Activated CD4-positive, CD25-positive, alpha-beta regulatory T cell treated with anti-CD3 and anti-CD28 coated beads, Interleukin-2, amount 50 U/mL, for 24 hours (primary cell): ENCODE results near the gene NDRG2.
"Not testable (repeated sequence)": the region's sequence is repeated elsewhere in the genome, so short reads cannot be mapped to it uniquely, and the experiment has no call there.

Experiments used
- ATAC-seq, 2 donors: fragments of 150-1000 bp; cut with Tn5 transposase; one replicate each; pipeline ENCODE4 v1.10.0; 2021; ENCODE audit warnings: mild to moderate bottlenecking in 1 of 2, moderate library complexity in 1 of 2

NDRG2 gene

DNA sequence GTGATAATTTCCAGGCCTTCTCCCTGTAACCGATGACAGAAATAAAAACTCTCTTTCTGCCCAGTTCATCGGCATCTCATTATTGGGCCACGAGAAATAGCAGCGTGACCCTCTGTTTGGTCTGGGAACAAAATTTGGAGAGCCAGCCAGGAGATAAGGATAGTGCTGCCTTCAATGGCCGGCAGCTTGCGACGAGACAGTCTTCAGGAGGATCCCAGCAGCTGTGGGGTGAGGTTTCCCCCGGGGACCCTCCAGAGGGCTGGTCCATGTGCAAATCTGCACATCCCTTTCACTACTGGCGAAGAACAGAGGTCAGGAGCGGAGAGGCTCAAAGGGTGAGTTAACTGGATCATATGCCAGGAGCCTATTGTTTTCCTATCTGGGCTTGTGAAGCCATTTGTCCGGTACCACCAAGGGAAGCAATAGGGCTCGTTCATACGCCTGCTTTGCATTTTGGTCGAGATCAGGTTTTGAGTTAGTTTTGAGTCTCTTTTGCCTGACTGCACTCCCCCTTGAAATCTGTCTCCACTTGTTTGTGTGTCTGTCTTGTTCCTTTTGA is 21.0 kb downstream of the NDRG2 start:
- ATAC-seq = no peak

DNA sequence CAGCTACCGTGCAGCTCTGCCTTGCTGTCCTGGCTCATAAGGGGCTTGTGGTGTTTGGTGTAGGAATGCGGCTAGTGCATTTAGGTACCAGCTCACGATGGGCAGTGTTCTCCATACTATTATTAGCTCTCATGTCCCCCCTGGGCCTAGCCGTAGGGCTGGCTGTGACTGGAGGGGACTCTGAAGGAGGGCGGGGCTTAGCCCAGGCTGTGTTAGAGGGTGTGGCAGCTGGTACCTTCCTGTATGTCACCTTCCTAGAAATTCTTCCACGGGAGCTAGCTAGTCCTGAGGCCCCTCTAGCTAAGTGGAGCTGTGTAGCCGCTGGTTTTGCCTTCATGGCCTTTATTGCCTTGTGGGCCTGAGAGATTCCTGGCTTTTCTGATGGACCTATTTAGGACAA is 23.6 kb downstream of the NDRG2 start:
- ATAC-seq = no peak

DNA sequence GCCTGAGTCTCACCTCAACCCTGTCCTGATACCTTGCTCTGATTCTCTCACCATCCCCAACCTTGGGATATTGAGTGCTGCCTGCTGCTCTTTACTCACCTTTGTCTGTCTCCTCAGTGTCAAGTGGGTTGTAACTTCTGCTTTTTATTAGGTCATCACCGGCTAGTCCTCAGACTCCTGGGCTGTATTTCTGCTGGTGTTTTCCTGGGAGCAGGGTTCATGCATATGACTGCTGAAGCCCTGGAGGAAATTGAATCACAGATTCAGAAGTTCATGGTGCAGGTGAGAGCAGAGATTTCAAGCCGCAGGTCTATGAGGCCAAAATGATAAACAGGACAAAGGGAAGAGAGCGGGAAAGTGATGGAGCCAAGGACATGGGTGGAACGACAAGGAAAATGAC is 25.3 kb downstream of the NDRG2 start:
- no peak for ATAC-seq

DNA sequence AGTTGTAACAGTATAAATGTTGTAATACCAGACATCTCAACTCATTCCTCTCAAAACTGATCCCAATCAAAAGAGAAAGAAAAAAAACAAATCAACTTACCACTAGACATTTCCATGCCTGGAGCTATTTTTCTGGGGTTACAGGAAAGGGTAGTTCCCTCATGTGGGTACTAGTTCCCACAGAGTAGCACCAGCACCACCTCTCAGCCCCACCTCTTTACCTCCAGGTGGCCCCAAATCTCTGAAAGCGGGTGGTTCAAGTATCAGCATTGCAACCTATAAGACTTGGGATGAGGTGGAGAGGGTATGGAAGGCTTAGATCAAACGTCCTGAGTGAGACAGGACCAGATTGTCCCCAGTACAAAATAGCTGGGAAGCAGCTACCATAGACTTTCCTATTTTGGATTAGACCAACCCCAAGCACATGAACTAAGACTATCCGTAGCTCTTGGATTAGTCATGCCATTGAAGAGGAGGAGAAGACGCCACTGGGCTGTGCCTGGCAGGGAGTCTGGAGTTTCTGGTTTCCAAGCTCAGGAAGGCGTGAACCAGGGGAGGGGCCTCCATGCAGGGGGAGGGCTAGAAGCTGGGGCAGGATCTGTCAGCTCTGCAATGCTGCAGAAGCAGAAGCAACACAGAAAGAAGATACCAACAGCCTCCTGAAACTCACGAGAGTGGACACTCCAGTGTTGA is 26.0 kb downstream of the NDRG2 start, which contains the start of gene SLC39A2:
Gene SLC39A2, plus strand, starts transcription at position 620 of the 693 bp plus-strand sequence. CDS start 154 bp downstream, outside the sequence.
- ATAC-seq = no peak

DNA sequence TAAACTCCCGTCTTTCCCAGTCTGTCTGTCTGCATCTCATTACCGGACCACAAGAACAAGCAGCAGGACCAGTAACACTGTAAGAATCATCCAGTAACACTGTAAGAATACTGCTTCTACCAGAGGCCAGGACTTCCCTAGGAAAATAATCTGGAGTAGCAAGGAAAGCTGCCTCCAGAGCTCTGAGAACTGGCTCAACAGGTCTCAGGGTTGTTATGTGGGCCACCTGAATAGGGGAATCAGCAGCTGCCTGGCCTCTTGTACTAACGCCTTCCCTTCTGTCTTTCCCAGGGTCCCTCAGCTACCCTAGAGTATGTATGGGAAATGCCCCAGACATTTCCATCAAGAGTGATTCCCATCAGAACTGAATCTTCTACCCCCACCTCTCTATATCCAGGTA is 26.7 kb downstream of the NDRG2 start:
- ATAC-seq = no peak

DNA sequence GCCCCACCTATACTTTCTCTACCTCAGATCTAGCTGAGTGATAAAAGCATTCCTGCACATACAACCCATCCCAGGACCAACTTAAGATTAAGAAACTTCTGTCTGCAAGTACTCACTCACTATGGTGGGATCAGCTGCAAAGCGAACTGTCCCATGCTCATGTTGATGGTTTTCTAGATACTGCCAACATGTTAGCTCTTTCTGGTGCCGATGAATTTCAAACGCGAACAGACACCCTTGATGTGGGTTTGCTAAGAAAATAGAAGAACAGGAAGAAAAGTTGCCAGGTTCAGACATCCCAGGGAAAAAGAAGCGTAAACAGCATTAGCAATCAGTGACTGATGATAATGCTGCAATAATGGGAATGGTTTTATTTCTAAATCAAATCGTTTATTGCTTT is 27.3 kb downstream of the NDRG2 start:
- ATAC-seq = no peak

DNA sequence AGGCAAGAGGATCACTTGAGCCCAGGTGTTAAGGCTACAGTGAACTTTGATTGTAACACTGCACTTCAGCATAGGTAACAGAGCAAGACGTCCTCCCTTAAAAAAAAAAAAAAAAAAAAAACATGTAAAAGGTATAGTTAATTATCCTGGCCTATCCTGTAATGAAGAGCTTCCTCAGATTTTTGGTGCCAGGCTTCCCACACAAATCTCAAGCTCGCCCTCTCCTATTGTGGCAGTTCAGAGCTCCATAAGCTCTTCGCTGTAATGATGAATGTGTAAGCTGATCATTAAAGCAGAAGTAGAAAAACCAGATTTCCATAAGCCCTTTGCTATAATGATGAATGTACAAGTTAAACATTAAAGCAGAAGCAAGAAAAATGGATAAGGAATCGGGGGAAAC is 27.7 kb downstream of the NDRG2 start:
- ATAC-seq = no peak

DNA sequence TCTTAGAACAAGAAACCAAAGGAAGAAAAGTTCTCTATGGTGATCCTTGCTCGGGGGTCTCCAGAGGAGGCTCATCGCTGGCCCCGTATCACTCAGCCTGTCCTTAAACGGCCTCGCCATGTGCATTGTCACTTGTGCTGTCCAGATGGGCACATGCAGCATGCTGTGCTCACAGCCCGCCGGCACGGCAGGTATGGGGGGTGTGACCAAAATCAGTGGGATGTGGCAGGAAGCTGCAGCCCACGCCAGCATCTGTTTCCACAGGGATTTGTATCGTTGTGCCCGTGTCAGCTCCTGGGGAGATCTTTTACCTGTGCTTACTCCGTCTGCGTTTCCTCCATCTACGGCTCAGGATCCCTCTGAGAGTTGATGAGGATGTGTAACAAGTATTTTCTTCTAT is 28.3 kb downstream of the NDRG2 start:
- ATAC-seq = no peak

DNA sequence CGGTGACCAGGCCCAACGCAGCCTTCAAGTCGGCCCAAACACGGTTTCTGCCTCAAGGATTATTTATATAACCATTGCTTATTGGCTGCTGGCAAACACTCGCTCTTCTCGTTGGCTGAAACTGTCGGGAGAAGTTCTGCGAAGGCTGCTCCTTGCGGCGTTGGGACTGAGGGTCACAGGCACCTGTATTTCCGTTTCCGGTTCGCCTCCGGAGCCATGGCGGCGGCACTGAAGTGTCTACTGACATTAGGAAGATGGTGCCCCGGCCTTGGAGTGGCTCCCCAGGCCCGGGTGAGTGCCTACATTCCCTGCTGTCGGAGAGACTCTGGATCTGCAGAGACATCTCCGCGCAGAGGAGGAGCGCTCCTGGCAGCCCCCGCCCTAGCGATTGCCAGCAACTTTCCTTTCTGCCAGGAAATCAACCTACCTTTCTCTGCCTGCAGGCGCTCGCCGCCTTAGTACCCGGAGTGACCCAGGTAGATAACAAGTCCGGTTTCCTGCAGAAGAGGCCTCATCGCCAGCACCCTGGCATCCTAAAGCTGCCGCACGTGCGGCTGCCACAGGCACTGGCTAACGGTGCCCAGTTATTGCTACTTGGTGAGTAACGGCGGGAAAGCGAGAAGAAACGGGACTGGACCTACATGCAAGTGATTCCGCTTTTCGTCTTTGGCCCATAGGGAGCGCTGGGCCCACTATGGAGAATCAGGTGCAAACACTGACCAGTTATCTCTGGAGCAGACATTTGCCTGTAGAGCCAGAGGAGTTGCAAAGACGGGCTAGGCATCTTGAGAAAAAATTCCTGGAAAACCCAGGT is 34.9 kb downstream of the NDRG2 start, which contains the start of gene METTL17:
Gene METTL17, plus strand, starts transcription at position 194 of the 814 bp plus-strand sequence. Its CDS starts 23 bp downstream, at position 217.
- peak; percentile 97 to 99 for ATAC-seq

DNA sequence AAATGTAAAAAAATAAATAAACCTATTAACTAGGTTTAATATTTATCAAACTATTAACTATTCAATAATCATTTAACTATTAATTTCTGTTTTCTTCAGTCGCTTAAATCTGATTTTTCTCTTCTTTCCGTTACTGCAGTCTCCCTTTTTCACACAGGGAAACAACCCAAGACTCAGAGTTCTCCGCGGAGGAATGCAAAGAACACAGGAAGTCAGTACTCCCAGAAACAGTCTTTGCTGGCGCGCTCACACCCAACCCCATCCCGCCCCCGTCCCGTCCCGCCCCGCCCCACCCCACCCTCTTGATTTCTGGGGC is 35.4 kb downstream of the NDRG2 start:
- ATAC-seq = no peak

DNA sequence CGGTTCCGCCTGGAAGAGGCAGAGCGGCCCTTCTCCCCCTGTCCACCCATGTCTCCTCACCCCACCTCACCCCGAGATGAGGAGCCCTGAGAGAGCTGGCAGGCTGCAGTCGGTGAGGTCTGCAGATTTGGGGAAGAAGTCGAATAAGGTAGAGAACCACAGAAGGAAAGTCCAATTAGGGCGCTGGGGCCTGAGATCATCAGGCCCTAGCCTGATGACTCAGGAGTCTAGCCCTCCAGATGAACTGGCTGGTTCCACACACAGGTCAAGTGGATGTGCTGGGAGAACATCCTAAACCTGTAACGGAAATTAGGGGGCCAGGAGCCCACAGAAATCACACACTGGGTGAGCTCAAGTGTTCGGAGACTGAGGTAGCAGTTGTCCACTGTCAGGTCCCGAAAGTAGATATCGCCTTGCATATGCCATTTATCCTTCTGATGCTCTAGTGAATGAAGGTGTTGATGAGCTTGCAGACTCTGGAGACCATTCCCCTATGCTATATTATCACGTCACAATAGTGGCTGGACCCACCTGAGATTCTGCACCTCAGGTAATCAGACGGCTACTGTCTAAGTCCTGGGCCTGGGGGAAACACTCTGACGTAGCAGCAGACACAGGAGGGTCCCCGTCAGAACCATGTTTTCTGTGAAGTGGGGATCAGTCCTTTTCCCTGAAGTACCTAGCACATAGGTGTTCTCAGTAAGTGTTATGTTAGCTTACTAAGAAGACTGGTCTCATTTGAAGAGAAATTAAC is 36.0 kb downstream of the NDRG2 start:
- ATAC-seq = no peak

DNA sequence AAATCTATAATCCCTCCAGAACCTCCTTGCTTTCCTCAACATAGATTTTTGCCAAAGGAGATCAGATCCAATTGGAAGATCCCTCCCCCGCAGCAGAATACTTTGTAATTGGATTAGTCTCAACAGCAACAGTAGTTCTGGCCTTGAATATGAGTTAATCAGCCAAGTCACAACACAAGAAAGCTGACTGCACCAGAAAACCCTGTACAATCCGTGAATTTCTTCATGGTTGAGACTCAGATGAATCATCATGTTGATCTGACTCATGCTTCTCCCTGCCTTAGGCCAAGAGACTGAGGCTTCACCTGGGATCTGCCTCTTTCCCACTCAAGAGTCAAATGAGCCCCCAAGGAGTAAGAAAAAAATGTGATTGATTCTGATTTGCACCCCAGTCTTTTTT is 38.0 kb downstream of the NDRG2 start:
- no peak for ATAC-seq

DNA sequence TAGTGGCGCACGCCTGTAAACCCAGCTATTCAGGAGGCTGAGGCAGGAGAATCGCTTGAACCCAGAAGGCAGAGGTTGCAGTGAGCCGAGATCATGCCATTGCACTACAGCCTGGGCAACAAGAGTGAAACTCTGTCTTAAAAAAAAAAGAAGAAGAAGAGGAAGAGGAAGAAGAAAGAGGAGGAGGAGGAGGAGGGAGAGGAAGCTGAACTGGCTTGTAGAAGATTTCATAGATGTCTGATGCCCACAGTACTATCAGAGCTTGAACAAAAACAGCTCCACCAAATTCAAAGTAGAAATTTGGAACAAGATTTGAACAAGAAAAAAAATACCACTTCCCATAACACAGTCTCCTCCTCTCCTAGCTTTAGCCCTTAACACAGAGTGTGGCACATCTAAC is 39.2 kb downstream of the NDRG2 start:
- not testable (repeated sequence) for ATAC-seq

DNA sequence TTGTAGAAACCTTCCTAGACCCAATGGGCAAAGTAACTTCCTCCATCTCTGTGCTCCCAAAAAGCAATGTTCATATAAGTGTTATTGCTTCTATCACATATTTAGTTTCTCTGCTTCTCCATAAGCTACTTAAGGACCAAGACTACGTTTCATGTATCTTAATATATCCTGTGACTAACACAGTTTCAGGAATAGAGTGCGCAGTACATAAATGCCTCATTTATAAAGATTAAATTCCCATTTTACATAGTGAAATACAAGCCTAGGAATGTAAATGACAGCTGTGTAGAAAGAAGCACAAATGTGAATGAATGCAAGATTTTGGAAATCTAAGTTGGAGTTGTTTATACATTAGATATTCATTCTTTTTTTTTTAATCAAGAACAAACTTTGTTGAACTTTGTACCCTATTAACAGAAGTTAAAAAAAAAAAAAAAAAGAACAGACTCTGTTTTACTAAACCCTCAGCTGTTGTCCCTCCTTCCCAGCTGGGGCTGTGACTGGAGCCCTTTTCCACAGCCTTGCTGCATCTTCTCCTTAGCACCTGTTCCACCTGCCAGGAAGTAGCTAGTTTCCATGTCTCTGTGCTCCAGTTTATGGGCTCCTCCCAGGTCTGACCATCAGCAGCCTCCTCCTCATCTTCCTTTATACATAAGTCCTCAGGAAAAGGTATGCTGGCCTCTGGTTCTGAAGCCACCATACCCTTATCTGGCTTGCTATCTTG is 42.1 kb downstream of the NDRG2 start:
- ATAC-seq = no peak

DNA sequence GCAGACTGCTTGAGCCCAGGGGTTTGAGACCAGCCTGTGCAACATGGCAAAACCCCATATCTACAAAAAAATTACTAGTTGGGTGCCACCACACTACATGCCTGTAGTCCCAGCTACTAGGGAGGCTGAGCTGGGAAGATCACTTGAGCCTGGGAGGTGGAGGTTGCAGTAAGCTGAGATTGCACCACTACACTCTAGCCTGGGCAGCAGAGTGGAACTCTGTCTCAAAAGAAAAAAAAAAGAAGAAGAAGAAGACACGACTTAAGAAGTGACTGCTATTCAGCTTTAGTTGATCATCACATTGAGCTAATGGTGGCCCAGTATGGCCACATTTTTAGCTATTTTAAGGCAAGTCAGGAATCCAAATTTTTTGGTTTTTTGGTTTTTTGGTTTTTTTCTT is 44.0 kb downstream of the NDRG2 start:
- no peak for ATAC-seq

DNA sequence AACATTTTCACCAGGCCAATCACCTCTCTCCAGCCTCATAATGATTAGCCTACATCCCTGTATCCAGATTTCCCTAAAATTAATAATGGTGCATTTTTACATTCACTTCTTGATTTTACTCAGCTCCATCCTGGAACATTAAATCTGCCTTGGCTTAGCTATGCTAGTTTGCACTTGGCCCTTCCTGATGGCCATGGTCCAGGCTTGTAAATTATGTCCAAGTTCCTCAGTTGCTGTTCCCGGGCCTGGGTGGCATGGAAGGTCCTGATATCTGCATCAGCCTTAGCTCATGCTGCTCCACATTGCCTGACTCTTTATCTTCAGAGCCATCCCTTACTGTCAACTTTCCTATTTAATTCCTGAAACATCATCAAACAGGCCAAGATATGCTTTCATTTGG is 46.2 kb downstream of the NDRG2 start:
- ATAC-seq = no peak

DNA sequence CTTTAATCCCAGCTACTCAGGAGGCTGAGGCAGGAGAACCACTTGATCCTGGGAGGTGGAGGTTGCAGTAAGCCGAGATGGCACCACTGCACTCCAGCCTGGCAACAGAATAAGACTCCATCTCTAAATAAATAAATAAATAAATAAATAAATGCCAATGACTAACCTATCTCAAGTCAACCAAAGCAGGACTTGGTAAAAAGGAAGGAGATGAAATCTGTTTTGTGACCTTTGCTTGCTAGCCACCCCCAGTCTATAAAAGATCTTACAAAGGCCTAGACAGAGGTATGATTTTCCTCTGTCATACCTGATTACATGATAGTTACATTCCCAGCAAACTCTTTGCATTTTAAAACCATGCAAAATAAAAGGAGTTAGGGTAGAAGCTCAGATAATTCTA is 48.6 kb downstream of the NDRG2 start:
- ATAC-seq = no peak

DNA sequence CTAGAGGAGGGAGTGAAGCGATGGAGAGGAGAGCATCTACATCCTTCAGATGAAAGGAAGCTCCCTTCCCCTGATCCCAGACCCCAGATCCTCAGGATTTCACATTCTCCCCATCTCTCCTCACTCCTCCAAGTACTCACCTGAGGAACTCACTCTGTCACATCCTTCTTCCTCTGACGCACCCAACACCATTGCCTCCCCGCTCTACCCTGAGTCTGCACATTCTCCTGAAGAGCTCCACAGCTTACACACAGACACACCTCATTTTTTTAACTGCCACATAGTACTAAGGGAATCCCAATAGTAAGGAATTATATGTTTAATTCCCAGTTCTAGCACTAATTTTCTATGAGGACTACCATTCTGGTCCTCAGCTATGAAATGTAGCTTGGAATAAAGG is 51.4 kb downstream of the NDRG2 start:
- no peak for ATAC-seq

DNA sequence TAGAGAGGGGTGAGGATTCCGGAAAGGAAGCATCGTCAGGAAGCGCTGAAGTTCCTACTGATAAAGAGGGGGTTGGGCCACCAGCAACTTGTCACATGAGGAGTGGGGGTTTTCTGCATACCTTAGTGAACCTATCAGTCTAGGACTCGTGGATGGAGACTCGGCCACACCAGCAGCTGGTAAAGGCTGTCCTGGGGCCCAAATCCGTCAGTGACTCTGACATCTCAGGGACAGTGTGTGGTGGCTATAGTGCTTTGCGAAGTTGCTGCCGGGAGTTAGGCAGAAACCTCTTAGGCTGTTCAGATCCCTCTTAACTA is 53.2 kb downstream of the NDRG2 start:
- ATAC-seq = peak in 1 of 2 donors; percentile 29

DNA sequence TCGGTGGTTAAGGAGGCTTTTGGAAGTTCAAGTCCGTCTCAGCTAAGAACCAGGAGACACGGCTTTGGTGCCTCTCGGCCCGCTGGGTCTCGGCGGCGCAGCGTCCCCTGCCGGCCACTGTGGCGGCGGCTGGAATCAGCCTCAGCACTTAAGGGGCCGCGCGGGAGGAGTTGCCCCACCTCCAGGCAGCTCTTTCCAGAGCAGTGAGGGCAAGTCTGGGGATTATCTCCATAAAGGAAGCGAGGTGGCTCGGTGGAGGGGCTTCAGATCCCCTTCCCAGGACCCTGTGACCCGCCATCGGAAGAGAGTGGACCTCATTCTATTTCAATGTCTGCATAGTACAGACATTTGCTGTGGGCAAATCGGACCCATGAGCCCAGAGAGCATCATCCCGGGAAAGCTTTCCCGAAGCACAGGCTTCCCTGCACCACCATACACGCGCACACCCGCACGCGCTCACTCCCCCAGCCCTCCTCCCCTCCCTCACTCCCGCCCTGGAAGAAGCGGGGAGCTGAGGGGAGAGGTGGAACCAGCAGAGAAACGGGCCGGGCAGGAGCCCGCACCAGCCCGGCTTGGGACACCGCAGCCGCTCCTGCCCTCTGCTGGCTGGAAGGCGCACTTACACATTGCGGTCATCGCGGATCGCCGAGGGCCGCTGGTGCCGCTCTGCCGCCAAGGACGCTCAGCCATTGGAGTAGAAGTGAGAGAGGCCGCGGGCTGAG is 53.7 kb downstream of the NDRG2 start:
- peak; percentile 88 to 90 for ATAC-seq

DNA sequence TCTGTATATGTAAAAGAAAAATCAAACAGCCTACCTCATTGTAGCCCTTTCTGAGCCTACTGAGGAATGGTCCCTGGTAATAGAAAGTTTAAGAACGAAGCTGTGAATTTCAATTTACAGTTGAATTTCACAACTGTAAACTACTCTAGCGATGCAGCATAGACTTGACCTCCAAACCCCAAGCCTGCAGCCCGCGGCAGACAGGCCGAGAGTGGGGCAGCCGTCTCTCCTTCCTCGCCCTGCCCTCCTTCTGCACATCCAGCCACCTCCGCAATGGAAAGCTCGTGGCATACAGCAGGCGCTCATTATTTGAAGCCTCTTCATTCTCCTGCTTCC is 54.2 kb downstream of the NDRG2 start:
- no peak for ATAC-seq

DNA sequence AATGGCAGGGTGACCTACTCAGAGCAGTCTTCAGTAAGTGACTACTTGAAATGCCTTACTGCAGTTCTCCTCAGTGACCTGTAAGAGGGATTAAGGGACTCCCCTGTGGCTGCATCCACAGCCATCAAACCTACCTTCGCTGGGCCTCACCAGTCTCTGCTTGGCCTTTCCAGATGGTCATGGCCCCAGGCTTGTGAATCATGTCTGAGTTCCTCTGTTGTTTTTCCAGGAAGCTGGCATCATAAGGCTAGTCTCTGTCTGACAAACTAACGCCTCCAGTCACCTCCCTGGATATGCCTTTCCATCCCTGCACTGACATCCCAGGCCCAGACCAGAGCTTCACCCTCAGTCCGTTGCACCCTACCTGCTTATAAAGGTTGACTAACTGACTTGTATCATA is 55.5 kb downstream of the NDRG2 start:
- ATAC-seq = no peak
